GM23338 (cell line): ENCODE measurements around the gene TMEM158.

Experiments
- CTCF ChIP-seq, 2 experiments: fragments of 200-600 bp in 1 of 2; sonication (generic) in 1 of 2; conservative IDR thresholded peaks; 2 replicates each; pipeline versions ENCODE4 v1.5.1 to v1.6.1; 2016 to 2017; ENCODE audit warnings: antibody characterized with exemption in 2 of 2, low read depth in 2 of 2, mild to moderate bottlenecking in 2 of 2, moderate library complexity in 1 of 2
- EZH2phosphoT487 ChIP-seq: fragments of 200-600 bp; sonication (generic); IDR thresholded peaks from one replicate; pipeline ENCODE4 v1.8.1; 2018; ENCODE audit warnings: antibody characterized with exemption; ENCODE audit not compliant: unreplicated experiment
- ZNF114 ChIP-seq: fragments of 250-450 bp; sonication (Bioruptor Pico); IDR thresholded peaks from 2 replicates; pipeline ENCODE4 v1.5.0; 2020; ENCODE audit warnings: mild to moderate bottlenecking, moderate library complexity

- TF ChIP-seq EZH2phosphoT487, result no peak
- TF ChIP-seq CTCF (conservative IDR thresholded peaks at IDR 0.05; ENCODE audit: low read depth in 2 of 2), result no peak
- no peak for TF ChIP-seq ZNF114 (CRISPR knock-in tag)
Measured at GRCh38 chr3:45194791-45195190, 31.3 kb downstream of the TMEM158 start.
